GM12875 (cell line): ENCODE results near the gene COL13A1.

Source experiments
- H3K4me3 ChIP-seq: one replicate; pipeline ENCODE4 v1.5.1; 2011; ENCODE audit warnings: low read depth, low read length, control low read depth
- CTCF ChIP-seq: IDR thresholded peaks from 2 replicates; pipeline ENCODE4 v1.5.1; 2011; ENCODE audit warnings: low read depth, mild to moderate bottlenecking, control low read depth, inconsistent platforms, low read length, moderate library complexity, borderline replicate concordance; ENCODE audit not compliant: insufficient read depth

The COL13A1 gene

DNA sequence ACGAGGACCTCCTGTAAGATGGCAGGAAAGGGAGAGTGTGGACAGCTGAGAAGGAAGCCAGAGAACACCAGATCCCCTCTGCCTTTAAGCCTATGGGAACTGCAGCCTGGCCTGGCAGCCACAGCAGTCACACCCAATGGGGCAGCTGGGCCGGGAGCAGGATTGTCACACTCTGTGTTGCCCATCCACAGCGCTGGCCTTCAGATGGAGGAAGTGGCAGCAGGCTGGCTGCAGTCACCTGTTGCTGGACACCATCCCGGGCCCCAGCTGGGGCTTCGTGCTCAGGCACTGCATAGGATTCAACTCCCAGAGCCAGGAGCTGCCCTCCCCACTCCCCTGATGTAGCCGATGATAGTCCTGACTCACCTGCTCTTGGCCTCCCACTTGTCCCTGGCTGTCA is 114.4 kb downstream of the COL13A1 start:
- H3K4me3 ChIP-seq, result no peak overlapping the region

GRCh38 chr10:69918036-69918435 is 116.3 kb downstream of the COL13A1 start:
- no peak overlapping the region for H3K4me3 ChIP-seq
- TF ChIP-seq CTCF, result no peak

More for the DNA sequence above, 114.4 kb downstream of the COL13A1 start:
- no peak for TF ChIP-seq CTCF

DNA sequence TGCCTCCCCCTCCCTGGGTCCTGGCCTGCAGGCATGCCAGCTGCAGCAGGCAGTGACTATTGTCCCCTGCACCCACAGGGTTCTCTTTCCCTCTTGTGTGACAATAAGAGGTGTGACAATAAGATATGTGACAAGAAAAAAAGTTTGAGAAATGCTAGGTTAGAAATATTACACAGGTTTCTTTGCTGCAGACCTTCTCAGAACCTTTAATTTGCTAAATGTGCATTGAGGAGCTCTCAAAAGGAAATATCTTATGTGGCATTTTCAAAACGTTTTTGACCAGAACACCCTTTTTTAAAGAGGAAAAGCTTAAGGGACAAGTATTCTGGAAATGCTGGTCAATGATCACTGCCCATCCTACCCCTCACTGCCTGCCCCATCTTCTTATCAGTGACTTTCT is 117.5 kb downstream of the COL13A1 start:
- TF ChIP-seq CTCF, result no peak
- H3K4me3 ChIP-seq, result no peak overlapping the region

- no peak for TF ChIP-seq CTCF
Measured at GRCh38 chr10:69925111-69925510, 123.4 kb downstream of the COL13A1 start.

DNA sequence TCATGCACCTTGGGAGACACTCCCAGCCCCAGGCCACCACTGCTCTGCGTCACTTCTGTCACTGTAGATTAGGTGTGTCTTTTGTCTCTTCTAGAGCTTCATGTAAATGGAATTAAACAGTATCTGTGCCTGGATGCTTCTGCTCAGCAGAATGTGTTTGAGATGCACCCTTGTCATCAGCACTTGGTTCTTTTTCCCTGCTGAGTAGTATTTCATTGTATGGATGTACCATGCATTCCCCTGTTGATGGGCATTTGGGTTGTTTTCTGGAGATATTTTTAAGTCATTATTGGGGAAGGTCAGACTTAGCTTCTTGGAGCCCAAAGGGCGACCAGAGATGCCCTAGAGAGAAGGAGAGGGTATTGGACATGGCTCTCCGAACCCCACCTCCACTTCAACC is 126.6 kb downstream of the COL13A1 start:
- no peak overlapping the region for H3K4me3 ChIP-seq
- TF ChIP-seq CTCF, result no peak

More at GRCh38 chr10:69925111-69925510, 123.4 kb downstream of the COL13A1 start:
- no peak overlapping the region for H3K4me3 ChIP-seq

- H3K4me3 ChIP-seq, result no peak overlapping the region
- no peak for TF ChIP-seq CTCF
Measured at GRCh38 chr10:69929575-69929974, 127.9 kb downstream of the COL13A1 start.

GRCh38 chr10:69934768-69935167 is 133.1 kb downstream of the COL13A1 start:
- no peak overlapping the region for H3K4me3 ChIP-seq
- TF ChIP-seq CTCF, result no peak
